GM12892 (cell line): ENCODE data around the gene THADA.

Source experiments
- POLR2A ChIP-seq: IDR thresholded peaks from 2 replicates; pipeline ENCODE4 v1.6.1; 2011; ENCODE audit warnings: low read depth, low read length, control low read depth
- POLR2AphosphoS5 ChIP-seq: IDR thresholded peaks from 2 replicates; pipeline ENCODE4 v1.6.1; 2011; ENCODE audit warnings: low read depth, low read length, control low read depth
- TAF1 ChIP-seq: IDR thresholded peaks from 2 replicates; pipeline ENCODE4 v1.6.1; 2011; ENCODE audit warnings: low read depth, mild to moderate bottlenecking, control low read depth, low read length, borderline replicate concordance

GRCh38 chr2:43605851-43606250, 10.0 kb upstream of the THADA start:
- TF ChIP-seq POLR2AphosphoS5 (no peak), POLR2A (no peak), TAF1 (no peak)
